Tibial artery (tissue), 4 donors: ENCODE measurements around the gene PLEKHO2.
A peak's percentile ranks its signal among the peaks of the same experiment; 100 is the strongest.

Experiments used
- DNase-seq, 2 donors: peaks; one replicate each; pipeline ENCODE4 v3.0.0-alpha.2; 2019
- H3K27ac ChIP-seq, 2 donors: fragments of 200-600 bp; sonication (generic) in 1 of 2; 1 replicate in 1 of 2; 2 replicates in 1 of 2; pipeline ENCODE4 v1.5.1; 2018 to 2019; ENCODE audit warnings: mild to moderate bottlenecking in 1 of 2
- H3K27me3 ChIP-seq, 2 donors: fragments of 200-600 bp; sonication (generic) in 1 of 2; one replicate each; pipeline versions ENCODE4 v1.5.1 to v1.6.0; 2016 to 2019
- H3K36me3 ChIP-seq, 3 donors: fragments of 200-600 bp; sonication (generic) in 2 of 3; one replicate each; pipeline ENCODE4 v1.5.1; 2016 to 2019; ENCODE audit warnings: mild to moderate bottlenecking in 2 of 3
- H3K4me1 ChIP-seq, 4 donors: fragments of 200-600 bp; sonication (generic) in 2 of 4; 1 replicate in 3 of 4; 2 replicates in 1 of 4; pipeline ENCODE4 v1.5.1; 2016 to 2019
- H3K4me3 ChIP-seq, 2 donors: fragments of 200-600 bp; sonication (generic) in 1 of 2; 1 replicate in 1 of 2; 2 replicates in 1 of 2; pipeline ENCODE4 v1.5.1; 2018 to 2019; ENCODE audit warnings: mild to moderate bottlenecking in 2 of 2
- H3K9me3 ChIP-seq, 3 donors: fragments of 200-600 bp; sonication (generic) in 1 of 3; one replicate each; pipeline ENCODE4 v1.5.1; 2016 to 2019
- CTCF ChIP-seq, 2 experiments: fragments of 200-600 bp in 1 of 2; fragments of 450-650 bp in 1 of 2; IDR thresholded peaks; one replicate each; pipeline ENCODE4 v1.5.1; 2017 to 2019; ENCODE audit warnings: antibody characterized with exemption in 2 of 2, mild to moderate bottlenecking in 1 of 2, moderate library complexity in 1 of 2
- intact Hi-C: fragments of 100-400 bp; cut with DNase I; formaldehyde crosslinking; loops from one replicate; pipeline ENCODE4 v1.15.0; 2023; ENCODE audit warnings: low total_unique reads

PLEKHO2 gene

DNA sequence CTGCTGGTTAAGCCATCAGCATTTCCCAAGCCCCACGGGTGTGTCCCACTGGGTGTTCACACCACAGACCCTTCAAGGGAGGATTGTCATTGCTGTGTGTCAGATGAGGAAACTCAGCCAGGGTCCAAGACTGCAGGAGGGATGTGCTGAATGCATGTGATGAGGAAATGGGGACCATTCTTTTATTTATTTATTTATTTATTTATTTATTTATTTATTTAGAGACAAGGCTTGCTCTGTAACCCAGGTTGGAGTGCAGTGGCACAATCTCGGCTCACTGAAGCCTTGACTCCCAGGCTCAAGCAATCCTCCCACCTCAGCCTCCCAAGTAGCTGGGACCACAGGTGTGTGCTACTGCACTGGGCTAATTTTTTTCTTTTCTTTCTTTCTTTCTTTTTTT lies 37.1 kb upstream of the PLEKHO2 start:
- Histone ChIP-seq H3K36me3 (no peaks in the 10 kb centered on the region), H3K9me3 (no peaks in the 10 kb centered on the region), H3K4me1 (peaks cover 0 to 35% (median 4%) of the 10 kb centered on the region in 4 donors), H3K27me3 (no peaks in the 10 kb centered on the region), H3K4me3 (no peak overlapping the region), H3K27ac (peak overlapping the region in 1 of 2 donors; percentile 51)
- DNase-seq, result no peak
- intact Hi-C loops, result no loop called here
- no peak for TF ChIP-seq CTCF (IDR thresholded peaks at IDR 0.05)

DNA sequence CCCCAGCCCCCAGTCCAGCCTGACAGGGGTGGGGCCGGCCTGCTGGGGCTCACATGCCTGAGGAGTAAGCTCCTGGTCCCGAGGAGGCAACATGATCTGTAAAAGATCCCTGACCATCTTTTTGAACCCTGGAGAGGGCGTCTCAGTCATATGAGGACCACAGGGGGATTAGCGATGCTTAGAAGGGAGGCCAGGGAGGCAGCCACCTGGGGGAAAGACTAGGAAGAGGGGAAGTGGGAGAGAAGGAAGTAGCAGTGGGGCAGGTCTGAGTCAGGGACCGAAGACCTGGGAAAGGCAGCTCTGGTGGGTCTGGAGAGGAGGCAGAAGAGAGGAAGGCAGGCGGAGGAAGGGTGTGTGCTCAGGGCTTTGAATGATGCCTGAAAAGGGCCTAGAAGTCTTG lies 35.2 kb upstream of the PLEKHO2 start:
- Histone ChIP-seq H3K27me3 (no peaks in the 10 kb centered on the region), H3K27ac (peak overlapping the region; percentile 67), H3K4me3 (no peak overlapping the region), H3K4me1 (peaks cover 0 to 35% (median 4%) of the 10 kb centered on the region in 4 donors), H3K9me3 (no peaks in the 10 kb centered on the region), H3K36me3 (no peaks in the 10 kb centered on the region)
- DNase-seq, result no peak
- intact Hi-C loops, result no loop called here
- TF ChIP-seq CTCF (IDR thresholded peaks at IDR 0.05), result no peak

DNA sequence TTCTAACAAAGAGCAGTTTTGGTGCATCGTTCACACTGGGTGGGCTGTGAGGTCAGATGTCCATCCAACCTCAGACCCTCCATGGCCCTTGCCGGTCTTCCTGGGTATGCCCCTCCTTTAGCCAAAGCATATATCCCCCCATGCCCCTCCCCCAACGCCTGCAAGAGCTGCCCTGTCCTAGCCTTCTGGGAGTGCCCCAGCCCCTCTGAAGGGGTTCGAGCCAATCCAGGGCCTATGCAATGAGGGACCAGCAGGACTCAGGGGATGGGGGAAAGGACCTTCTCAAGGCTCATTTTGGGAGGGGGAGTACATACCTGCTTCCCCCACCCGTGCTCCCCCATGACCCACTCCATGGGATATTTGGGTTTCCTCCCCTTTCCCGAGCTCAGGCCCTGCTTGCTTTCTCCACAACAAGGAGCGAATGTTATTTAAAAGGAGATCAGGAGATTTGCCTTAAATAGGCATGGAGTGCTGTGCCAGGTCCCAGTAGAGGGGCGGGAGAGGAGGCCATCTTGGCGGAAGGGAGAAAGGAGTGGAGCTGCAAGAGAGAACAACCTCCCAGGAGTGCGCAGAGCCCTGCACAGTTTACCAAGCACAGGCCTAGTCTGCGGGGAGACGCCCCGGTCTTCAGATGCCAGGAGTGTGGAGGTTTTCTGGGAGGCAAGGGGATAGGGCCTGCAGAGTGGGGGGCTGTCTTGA lies 34.5 kb upstream of the PLEKHO2 start:
- Histone ChIP-seq H3K27ac (peak overlapping the region; percentile 67), H3K4me1 (peaks cover 0 to 28% (median 0%) of the 10 kb centered on the region in 4 donors), H3K4me3 (no peak overlapping the region), H3K9me3 (no peaks in the 10 kb centered on the region), H3K27me3 (no peaks in the 10 kb centered on the region), H3K36me3 (no peaks in the 10 kb centered on the region)
- intact Hi-C loops, result no loop called here
- no peak for TF ChIP-seq CTCF (IDR thresholded peaks at IDR 0.05)
- peak in 1 of 2 donors; percentile 75 for DNase-seq

GRCh38 chr15:64807751-64808222 lies 33.9 kb upstream of the PLEKHO2 start:
- DNase-seq, result no peak
- intact Hi-C loops, result no loop called here

GRCh38 chr15:64808785-64809453 lies 32.8 kb upstream of the PLEKHO2 start:
- H3K9me3 ChIP-seq, result no peaks in the 10 kb centered on the region
- TF ChIP-seq CTCF (IDR thresholded peaks at IDR 0.05), result no peak
- H3K4me1 ChIP-seq, result peaks cover 0 to 18% (median 0%) of the 10 kb centered on the region in 4 donors
- no peak overlapping the region for H3K4me3 ChIP-seq
- no peaks in the 10 kb centered on the region for H3K27me3 ChIP-seq
- H3K27ac ChIP-seq, result peak overlapping the region in 1 of 2 donors; percentile 67
- intact Hi-C loops, result no loop called here
- no peaks in the 10 kb centered on the region for H3K36me3 ChIP-seq
- no peak for DNase-seq

More at GRCh38 chr15:64807751-64808222, 33.9 kb upstream of the PLEKHO2 start:
- no peak overlapping the region for H3K4me3 ChIP-seq
- peak overlapping the region; percentile 67 for H3K27ac ChIP-seq
- H3K4me1 ChIP-seq, result peaks cover 0 to 23% (median 0%) of the 10 kb centered on the region in 4 donors
- no peaks in the 10 kb centered on the region for H3K27me3 ChIP-seq
- no peak for TF ChIP-seq CTCF (IDR thresholded peaks at IDR 0.05)
- H3K9me3 ChIP-seq, result no peaks in the 10 kb centered on the region
- H3K36me3 ChIP-seq, result no peaks in the 10 kb centered on the region
